GM12878 (cell line): ENCODE measurements around the gene TEX12. TPM values are rescaled to one million over a fixed set of nuclear protein-coding genes. Genes with fewer than 3 reads are reported as not detected.

ENCODE experiments used
- ATAC-seq: fragments of 200-7000 bp; cut with Tn5 transposase; 3 replicates; pipeline ENCODE4 v1.9.1; 2020; ENCODE audit warnings: mild to moderate bottlenecking, moderate library complexity
- BruUV-seq: library from RNA; stranded (reverse); fragments of 400-500 nt; replicated peaks from 2 replicates; lab custom pipeline; 2021; lab: Mats Ljungman, UMichigan
- CTCF ChIA-PET: fragments of 300-600 bp; sonication (Branson Sonifier 250); formaldehyde crosslinking; extraction: SDS; loops from one replicate; lab custom pipeline; 2021; ENCODE audit warnings: inconsistent platforms; lab: Yijun Ruan, JAX
- POLR2A ChIA-PET: fragments of 350-600 bp; formaldehyde crosslinking; extraction: SDS; loops from one replicate; lab custom pipeline; 2021; ENCODE audit warnings: inconsistent platforms; lab: Charles Lee
- RAD21 ChIA-PET: fragments of 300-600 bp; sonication (Branson Sonifier 250); formaldehyde crosslinking; loops from one replicate; lab custom pipeline; 2023; ENCODE audit warnings: antibody characterized with exemption; ENCODE audit not compliant: unreplicated experiment; lab: Charles Lee
- SMC1A ChIA-PET: fragments of 300-600 bp; sonication (Branson Sonifier 250); formaldehyde crosslinking; loops from one replicate; lab custom pipeline; 2023; ENCODE audit not compliant: unreplicated experiment, uncharacterized antibody; lab: Charles Lee
- DNase-seq: peaks from one replicate; pipeline ENCODE4 v3.0.0-alpha.2; 2011; ENCODE audit warnings: low read depth, low spot score
- FAIRE-seq: peaks from 3 replicates; lab custom pipeline; 2011; peaks lifted over from hg19 to GRCh38; lab: Jason Lieb, UNC
- H2AFZ ChIP-seq: 2 replicates; pipeline ENCODE4 v1.6.0; 2011; ENCODE audit warnings: low read depth, low read length, control low read depth; ENCODE audit not compliant: control insufficient read depth
- H3K27ac ChIP-seq: 2 replicates; pipeline ENCODE4 v1.5.1; 2011; ENCODE audit warnings: control low read depth; ENCODE audit not compliant: control insufficient read depth, insufficient read depth
- H3K27me3 ChIP-seq, 2 experiments: replicated peaks in 1 of 2; 2 replicates each; pipeline versions ENCODE4 v1.6.0 to v1.6.1; 2011; ENCODE audit warnings: low read length in 1 of 2; ENCODE audit not compliant: control insufficient read depth in 2 of 2, insufficient read depth in 2 of 2
- H3K36me3 ChIP-seq, 2 experiments: 2 replicates each; pipeline ENCODE4 v1.5.1; 2011; ENCODE audit warnings: low read length in 1 of 2; ENCODE audit not compliant: control insufficient read depth in 2 of 2, insufficient read depth in 2 of 2
- H3K4me1 ChIP-seq: 2 replicates; pipeline ENCODE4 v1.6.1; 2011; ENCODE audit warnings: mild to moderate bottlenecking, low read length, moderate library complexity, mixed read lengths; ENCODE audit not compliant: control insufficient read depth, insufficient read depth
- H3K4me2 ChIP-seq: 2 replicates; pipeline ENCODE4 v1.6.0; 2011; ENCODE audit warnings: control low read depth; ENCODE audit not compliant: control insufficient read depth, insufficient read depth
- H3K4me3 ChIP-seq: fragments of 200-600 bp; sonication (generic); 2 replicates; pipeline ENCODE4 v1.5.1; 2016
- H3K79me2 ChIP-seq: 2 replicates; pipeline ENCODE4 v1.6.0; 2011; ENCODE audit warnings: low read length; ENCODE audit not compliant: control insufficient read depth, insufficient read depth
- H3K9ac ChIP-seq: 2 replicates; pipeline ENCODE4 v1.8.0; 2011; ENCODE audit warnings: low read length, control low read depth, mixed read lengths; ENCODE audit not compliant: control insufficient read depth, insufficient read depth
- H3K9me3 ChIP-seq: replicated peaks from 3 replicates; pipeline ENCODE4 v1.5.1; 2011; ENCODE audit warnings: mild to moderate bottlenecking, low read length; ENCODE audit not compliant: control insufficient read depth, insufficient read depth
- H4K20me1 ChIP-seq: 2 replicates; pipeline ENCODE4 v1.6.0; 2011; ENCODE audit not compliant: control insufficient read depth, insufficient read depth
- BCL11A ChIP-seq: IDR thresholded peaks from 2 replicates; pipeline ENCODE4 v1.6.1; 2011; ENCODE audit warnings: low read depth, low read length
- DPF2 ChIP-seq: fragments of 450-650 bp; IDR thresholded peaks from 2 replicates; pipeline ENCODE4 v1.6.1; 2017; ENCODE audit warnings: mild to moderate bottlenecking
- HCFC1 ChIP-seq: fragments of 150-350 bp; IDR thresholded peaks from 2 replicates; pipeline ENCODE4 v1.6.1; 2014; ENCODE audit warnings: low read length
- HDAC6 ChIP-seq: fragments of 200-600 bp; sonication (generic); IDR thresholded peaks from one replicate; pipeline ENCODE4 v1.8.0; 2017; ENCODE audit warnings: antibody characterized with exemption; ENCODE audit not compliant: unreplicated experiment
- IKZF1 ChIP-seq: fragments of 450-650 bp; conservative IDR thresholded peaks from 2 replicates; pipeline ENCODE4 v1.6.1; 2017; ENCODE audit warnings: antibody characterized with exemption, mild to moderate bottlenecking
- NBN ChIP-seq: fragments of 450-650 bp; IDR thresholded peaks from 2 replicates; pipeline ENCODE4 v1.6.1; 2016
- PAX8 ChIP-seq: fragments of 450-650 bp; IDR thresholded peaks from 2 replicates; pipeline ENCODE4 v1.6.1; 2017; ENCODE audit warnings: mild to moderate bottlenecking, moderate library complexity
- RELA ChIP-seq: fragments of 450-650 bp; IDR thresholded peaks from 2 replicates; pipeline ENCODE4 v1.8.0; 2014; ENCODE audit warnings: borderline replicate concordance; ENCODE audit not compliant: partially characterized antibody
- SMAD1 ChIP-seq: fragments of 450-650 bp; IDR thresholded peaks from 2 replicates; pipeline ENCODE4 v1.6.1; 2018; ENCODE audit warnings: mild to moderate bottlenecking, low read depth; ENCODE audit not compliant: partially characterized antibody
- ZNF217 ChIP-seq: fragments of 450-650 bp; IDR thresholded peaks from 2 replicates; pipeline ENCODE4 v1.6.1; 2017; ENCODE audit warnings: antibody characterized with exemption, mild to moderate bottlenecking
- ZNF274 ChIP-seq: IDR thresholded peaks from one replicate; pipeline ENCODE4 v1.8.0; 2011; ENCODE audit not compliant: insufficient read length, insufficient read depth
- WGBS: methylation state at CpG from one replicate; pipeline ENCODE4 v1.1.6; 2016; ENCODE audit warnings: low lambda C conversion rate; ENCODE audit not compliant: insufficient replicate concordance, insufficient coverage; ENCODE audit errors: missing lambda C conversion rate; 5-methylcytosine and 5-hydroxymethylcytosine counted together
- in situ Hi-C: fragments of 300-500 bp; cut with MboI; formaldehyde crosslinking; loops from 9 replicates; pipeline ENCODE4 v1.14.3; 2018; ENCODE audit warnings: mixed read lengths
- intact Hi-C: fragments of 100-400 bp; cut with micrococcal nuclease; formaldehyde crosslinking; loops from one replicate; pipeline ENCODE4 v1.14.2; 2022; ENCODE audit not compliant: unreplicated experiment
- polyA plus RNA-seq, 11 experiments: library from polyadenylated mRNA; depleted of rRNA in 4 of 11; unstranded in 6 of 11; stranded (reverse) in 5 of 11; fragments of >200 nt; fragmentation: Nextera tagmentation in 4 of 11; fragmentation: Illumina TruSeq in 1 of 11; extraction: Ambion mirVana in 4 of 11; extraction: Trizol in 1 of 11; gene quantifications; 1 replicate in 1 of 11; 2 replicates in 10 of 11; pipeline versions ENCODE4 v1.2.1 to v1.2.3, GENCODE V29; 2011 to 2016; ENCODE audit warnings: inconsistent platforms in 2 of 11, missing spikeins in 2 of 11, low read depth in 1 of 11
- total RNA-seq, 4 experiments: library from RNA; depleted of rRNA in 3 of 4; stranded (reverse); fragments of >200 nt in 3 of 4; fragmentation: Illumina TruSeq in 1 of 4; extraction: Trizol in 1 of 4; gene quantifications; 2 replicates each; pipeline versions ENCODE4 v1.2.1 to v1.2.3, GENCODE V29; 2013 to 2021
- TF ChIP-seq, protein P1 (sequence below): fragments of 150-350 bp; IDR thresholded peaks from 2 replicates; pipeline ENCODE4 v1.6.1; 2016; ENCODE audit warnings: low read depth, low read length
- TF ChIP-seq, protein P2 (sequence below): fragments of 450-650 bp; IDR thresholded peaks from 2 replicates; pipeline ENCODE4 v1.6.1; 2017; ENCODE audit warnings: mild to moderate bottlenecking
- TF ChIP-seq, protein P3 (sequence below): fragments of 450-650 bp; formaldehyde crosslinking; IDR thresholded peaks from 2 replicates; pipeline ENCODE4 v1.4.0; 2020; ENCODE audit warnings: mild to moderate bottlenecking, moderate library complexity

Gene TEX12
- total and polyA plus RNA-seq, 10 of the 15 experiments (the other 5 are each of a cell fraction or from before 2014, with no cell fraction given), result 0.11 to 1.3 (median 0.40) TPM; not detected in 2

DNA sequence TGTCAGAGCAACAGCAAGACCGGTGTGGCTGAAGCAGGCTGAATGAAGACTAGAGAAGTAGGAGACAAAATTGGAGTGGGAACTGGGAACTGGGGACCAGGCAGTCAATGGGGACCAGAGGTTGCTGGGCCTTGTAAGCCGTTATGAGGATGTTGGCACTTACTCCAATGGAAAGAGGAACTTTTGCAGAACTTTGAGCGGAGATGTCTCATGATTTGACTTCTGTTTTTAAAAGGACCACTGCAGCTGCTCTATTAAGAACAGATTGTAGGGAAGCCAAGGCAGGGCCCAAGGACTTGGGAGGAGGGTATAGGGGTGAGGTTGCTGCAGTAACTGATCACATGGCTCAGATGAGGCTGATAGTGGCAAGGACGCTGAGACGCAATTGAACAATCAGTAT is 37.5 kb upstream of the TEX12 start:
- no peak overlapping the region for H2AFZ ChIP-seq
- TF ChIP-seq, protein P1, sequence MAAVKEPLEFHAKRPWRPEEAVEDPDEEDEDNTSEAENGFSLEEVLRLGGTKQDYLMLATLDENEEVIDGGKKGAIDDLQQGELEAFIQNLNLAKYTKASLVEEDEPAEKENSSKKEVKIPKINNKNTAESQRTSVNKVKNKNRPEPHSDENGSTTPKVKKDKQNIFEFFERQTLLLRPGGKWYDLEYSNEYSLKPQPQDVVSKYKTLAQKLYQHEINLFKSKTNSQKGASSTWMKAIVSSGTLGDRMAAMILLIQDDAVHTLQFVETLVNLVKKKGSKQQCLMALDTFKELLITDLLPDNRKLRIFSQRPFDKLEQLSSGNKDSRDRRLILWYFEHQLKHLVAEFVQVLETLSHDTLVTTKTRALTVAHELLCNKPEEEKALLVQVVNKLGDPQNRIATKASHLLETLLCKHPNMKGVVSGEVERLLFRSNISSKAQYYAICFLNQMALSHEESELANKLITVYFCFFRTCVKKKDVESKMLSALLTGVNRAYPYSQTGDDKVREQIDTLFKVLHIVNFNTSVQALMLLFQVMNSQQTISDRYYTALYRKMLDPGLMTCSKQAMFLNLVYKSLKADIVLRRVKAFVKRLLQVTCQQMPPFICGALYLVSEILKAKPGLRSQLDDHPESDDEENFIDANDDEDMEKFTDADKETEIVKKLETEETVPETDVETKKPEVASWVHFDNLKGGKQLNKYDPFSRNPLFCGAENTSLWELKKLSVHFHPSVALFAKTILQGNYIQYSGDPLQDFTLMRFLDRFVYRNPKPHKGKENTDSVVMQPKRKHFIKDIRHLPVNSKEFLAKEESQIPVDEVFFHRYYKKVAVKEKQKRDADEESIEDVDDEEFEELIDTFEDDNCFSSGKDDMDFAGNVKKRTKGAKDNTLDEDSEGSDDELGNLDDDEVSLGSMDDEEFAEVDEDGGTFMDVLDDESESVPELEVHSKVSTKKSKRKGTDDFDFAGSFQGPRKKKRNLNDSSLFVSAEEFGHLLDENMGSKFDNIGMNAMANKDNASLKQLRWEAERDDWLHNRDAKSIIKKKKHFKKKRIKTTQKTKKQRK, result no peak
- TF ChIP-seq, protein P2, sequence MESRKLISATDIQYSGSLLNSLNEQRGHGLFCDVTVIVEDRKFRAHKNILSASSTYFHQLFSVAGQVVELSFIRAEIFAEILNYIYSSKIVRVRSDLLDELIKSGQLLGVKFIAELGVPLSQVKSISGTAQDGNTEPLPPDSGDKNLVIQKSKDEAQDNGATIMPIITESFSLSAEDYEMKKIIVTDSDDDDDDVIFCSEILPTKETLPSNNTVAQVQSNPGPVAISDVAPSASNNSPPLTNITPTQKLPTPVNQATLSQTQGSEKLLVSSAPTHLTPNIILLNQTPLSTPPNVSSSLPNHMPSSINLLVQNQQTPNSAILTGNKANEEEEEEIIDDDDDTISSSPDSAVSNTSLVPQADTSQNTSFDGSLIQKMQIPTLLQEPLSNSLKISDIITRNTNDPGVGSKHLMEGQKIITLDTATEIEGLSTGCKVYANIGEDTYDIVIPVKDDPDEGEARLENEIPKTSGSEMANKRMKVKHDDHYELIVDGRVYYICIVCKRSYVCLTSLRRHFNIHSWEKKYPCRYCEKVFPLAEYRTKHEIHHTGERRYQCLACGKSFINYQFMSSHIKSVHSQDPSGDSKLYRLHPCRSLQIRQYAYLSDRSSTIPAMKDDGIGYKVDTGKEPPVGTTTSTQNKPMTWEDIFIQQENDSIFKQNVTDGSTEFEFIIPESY, result no peak
- TF ChIP-seq NBN (no peak), ZNF274 (no peak), HCFC1 (no peak), HDAC6 (no peak), SMAD1 (no peak), DPF2 (no peak), BCL11A (no peak), IKZF1 (no peak), ZNF217 (no peak), PAX8 (no peak), RELA (no peak)
- TF ChIP-seq, protein P3, sequence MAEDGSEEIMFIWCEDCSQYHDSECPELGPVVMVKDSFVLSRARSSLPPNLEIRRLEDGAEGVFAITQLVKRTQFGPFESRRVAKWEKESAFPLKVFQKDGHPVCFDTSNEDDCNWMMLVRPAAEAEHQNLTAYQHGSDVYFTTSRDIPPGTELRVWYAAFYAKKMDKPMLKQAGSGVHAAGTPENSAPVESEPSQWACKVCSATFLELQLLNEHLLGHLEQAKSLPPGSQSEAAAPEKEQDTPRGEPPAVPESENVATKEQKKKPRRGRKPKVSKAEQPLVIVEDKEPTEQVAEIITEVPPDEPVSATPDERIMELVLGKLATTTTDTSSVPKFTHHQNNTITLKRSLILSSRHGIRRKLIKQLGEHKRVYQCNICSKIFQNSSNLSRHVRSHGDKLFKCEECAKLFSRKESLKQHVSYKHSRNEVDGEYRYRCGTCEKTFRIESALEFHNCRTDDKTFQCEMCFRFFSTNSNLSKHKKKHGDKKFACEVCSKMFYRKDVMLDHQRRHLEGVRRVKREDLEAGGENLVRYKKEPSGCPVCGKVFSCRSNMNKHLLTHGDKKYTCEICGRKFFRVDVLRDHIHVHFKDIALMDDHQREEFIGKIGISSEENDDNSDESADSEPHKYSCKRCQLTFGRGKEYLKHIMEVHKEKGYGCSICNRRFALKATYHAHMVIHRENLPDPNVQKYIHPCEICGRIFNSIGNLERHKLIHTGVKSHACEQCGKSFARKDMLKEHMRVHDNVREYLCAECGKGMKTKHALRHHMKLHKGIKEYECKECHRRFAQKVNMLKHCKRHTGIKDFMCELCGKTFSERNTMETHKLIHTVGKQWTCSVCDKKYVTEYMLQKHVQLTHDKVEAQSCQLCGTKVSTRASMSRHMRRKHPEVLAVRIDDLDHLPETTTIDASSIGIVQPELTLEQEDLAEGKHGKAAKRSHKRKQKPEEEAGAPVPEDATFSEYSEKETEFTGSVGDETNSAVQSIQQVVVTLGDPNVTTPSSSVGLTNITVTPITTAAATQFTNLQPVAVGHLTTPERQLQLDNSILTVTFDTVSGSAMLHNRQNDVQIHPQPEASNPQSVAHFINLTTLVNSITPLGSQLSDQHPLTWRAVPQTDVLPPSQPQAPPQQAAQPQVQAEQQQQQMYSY (CRISPR knock-in tag), result no peak

More for the DNA sequence above, 37.5 kb upstream of the TEX12 start:
- no peak overlapping the region for H3K4me2 ChIP-seq
- intact Hi-C loops (no loop called here), in situ Hi-C loops (no loop called here)
- DNase-seq (no peak), ATAC-seq (no peak), FAIRE-seq (no peak)
- no peak overlapping the region for H3K9ac ChIP-seq
- no peaks in the 10 kb centered on the region for H3K9me3 ChIP-seq
- no peaks in the 10 kb centered on the region for H3K79me2 ChIP-seq
- ChIA-PET RAD21 (no interaction called here), SMC1A (interaction anchor here (1.4 to 2.0 kb wide), 2 partner anchors 8 to 12 kb away, joined by 3 to 6 read pairs; no protein-coding TSS in a partner anchor), POLR2A (no interaction called here), CTCF (no interaction called here)
- no TSS peak for BruUV-seq
- H4K20me1 ChIP-seq, result no peaks in the 10 kb centered on the region
- no peaks in the 10 kb centered on the region; a peak in 1 of 4 replicates for H3K27me3 ChIP-seq
- H3K4me1 ChIP-seq, result 0 out of 2 replicates have a peak, but pooled peaks cover 2% of the 10 kb centered on the region
- H3K4me3 ChIP-seq, result no peak overlapping the region
- no peaks in the 10 kb centered on the region for H3K36me3 ChIP-seq
- 91% methylated on average over 5 of the region's 5 CpGs for WGBS
- H3K27ac ChIP-seq, result no peak overlapping the region
